Ovary (tissue), 9 donors: Measurements from ENCODE around the gene MRAS. TPM values are rescaled to one million over a fixed set of nuclear protein-coding genes. Genes with fewer than 3 reads are reported as not detected.

Experiments
- DNase-seq, 5 donors: peaks; one replicate each; pipeline ENCODE4 v3.0.0-alpha.2; 2019 to 2020
- H3K27ac ChIP-seq, 2 donors: fragments of 200-600 bp; one replicate each; pipeline versions ENCODE4 v1.5.1 to v1.8.0; 2019 to 2022
- H3K27me3 ChIP-seq: fragments of 200-600 bp; one replicate; pipeline ENCODE4 v1.8.0; 2022
- H3K36me3 ChIP-seq: fragments of 200-600 bp; sonication (generic); one replicate; pipeline ENCODE4 v1.5.1; 2019
- H3K4me1 ChIP-seq: one replicate; pipeline ENCODE4 v1.8.1; 2013; ENCODE audit warnings: mild to moderate bottlenecking, moderate library complexity; ENCODE audit not compliant: insufficient read depth
- H3K4me3 ChIP-seq: fragments of 200-600 bp; sonication (generic); one replicate; pipeline ENCODE4 v1.5.1; 2017
- H3K9me3 ChIP-seq, 2 donors: fragments of 200-600 bp in 1 of 2; sonication (generic) in 1 of 2; one replicate each; pipeline versions ENCODE4 v1.5.1 to v1.8.1; 2013 to 2019; ENCODE audit warnings: mild to moderate bottlenecking in 1 of 2, moderate library complexity in 1 of 2
- EP300 ChIP-seq: sonication (generic); formaldehyde crosslinking; IDR thresholded peaks from one replicate; pipeline ENCODE4 v1.6.1; 2017; ENCODE audit warnings: antibody characterized with exemption
- POLR2A ChIP-seq: fragments of 450-650 bp; IDR thresholded peaks from one replicate; pipeline ENCODE4 v1.6.1; 2017; ENCODE audit warnings: antibody characterized with exemption, mild to moderate bottlenecking, moderate library complexity
- WGBS, 3 donors: extraction: QIAGEN DNeasy Blood & Tissue Kit in 1 of 3; methylation state at CpG; one replicate each; pipeline versions ENCODE4 v1.1.5 to v1.1.7; 2013 to 2017; 5-methylcytosine and 5-hydroxymethylcytosine counted together
- intact Hi-C, 4 donors: fragments of 100-400 bp; cut with DNase I; formaldehyde crosslinking; loops; one replicate each; pipeline versions ENCODE4 v1.11.0 to v1.15.1; 2022 to 2023
- polyA plus RNA-seq, 2 donors: library from polyadenylated mRNA; stranded (reverse); fragments of 200-250 nt in 1 of 2; fragments of 350-450 nt in 1 of 2; fragmentation: Illumina TruSeq in 1 of 2; extraction: RNeasy Lipid Tissue Mini Kit (QIAGEN cat#74804) in 1 of 2; gene quantifications; one replicate each; pipeline ENCODE4 v1.2.3, GENCODE V29; 2013 to 2014
- total RNA-seq, 7 donors: library from RNA; depleted of rRNA in 2 of 7; stranded (reverse); fragments of >200 nt in 2 of 7; fragmentation: NEBNext Ultra II Directional in 3 of 7; extraction: Animal tissue kit (Norgen Biotek cat#: 25700) in 3 of 7; gene quantifications; one replicate each; pipeline versions ENCODE4 v1.1.0 to v1.2.4, GENCODE V29; 2016 to 2023
- TF ChIP-seq, protein P1 (sequence below), 3 donors: fragments of 450-650 bp in 2 of 3; fragments of 200-600 bp in 1 of 3; IDR thresholded peaks; one replicate each; pipeline versions ENCODE4 v1.5.1 to v1.8.0; 2016 to 2022; ENCODE audit warnings: antibody characterized with exemption in 3 of 3, mild to moderate bottlenecking in 1 of 3
- donor health status: DM: no; HTN: no; CAD: no; lungs with moderate emphysema.
- donor health status: DM: no; HTN: no; CAD: no.
- donor health status: Bipolar disorder and iron deficiency.
- donor health status: DM: yes; HTN: yes; CAD: no.
- donor health status: DM: no; HTN: no; CAD: no.
- donor health status: DM: yes; HTN: yes; CAD: no.

MRAS gene
- total and polyA plus RNA-seq, 9 donors = 35.9 to 148 (median 80.5) TPM

DNA sequence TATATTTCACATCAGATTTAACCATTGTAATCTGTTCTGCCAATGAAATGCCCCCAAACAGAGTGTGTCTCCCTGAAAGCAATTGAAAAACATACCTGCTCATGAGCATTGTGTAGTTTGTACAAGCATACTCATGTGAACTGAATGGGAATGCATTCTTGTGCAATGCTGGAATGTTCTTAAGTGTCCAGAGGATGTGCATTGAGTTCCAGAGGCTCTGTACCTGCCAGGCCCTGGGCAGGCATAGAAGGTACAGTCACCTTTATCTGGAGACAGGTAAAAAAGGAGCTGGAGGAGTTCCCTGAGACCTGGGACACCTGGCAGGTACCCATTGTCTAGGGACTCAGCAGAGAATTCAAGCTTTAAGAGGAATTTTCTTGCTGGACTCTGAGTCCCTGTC lies 2.8 kb downstream of the MRAS start:
- Histone ChIP-seq H3K27ac (no peak overlapping the region), H3K27me3 (no peaks in the 10 kb centered on the region), H3K9me3 (no peaks in the 10 kb centered on the region), H3K36me3 (no peaks in the 10 kb centered on the region), H3K4me3 (no peak overlapping the region), H3K4me1 (peaks cover 7% of the 10 kb centered on the region)
- intact Hi-C loops = no loop called here
- no peak for DNase-seq
- TF ChIP-seq POLR2A (no peak), EP300 (no peak)
- TF ChIP-seq, protein P1, sequence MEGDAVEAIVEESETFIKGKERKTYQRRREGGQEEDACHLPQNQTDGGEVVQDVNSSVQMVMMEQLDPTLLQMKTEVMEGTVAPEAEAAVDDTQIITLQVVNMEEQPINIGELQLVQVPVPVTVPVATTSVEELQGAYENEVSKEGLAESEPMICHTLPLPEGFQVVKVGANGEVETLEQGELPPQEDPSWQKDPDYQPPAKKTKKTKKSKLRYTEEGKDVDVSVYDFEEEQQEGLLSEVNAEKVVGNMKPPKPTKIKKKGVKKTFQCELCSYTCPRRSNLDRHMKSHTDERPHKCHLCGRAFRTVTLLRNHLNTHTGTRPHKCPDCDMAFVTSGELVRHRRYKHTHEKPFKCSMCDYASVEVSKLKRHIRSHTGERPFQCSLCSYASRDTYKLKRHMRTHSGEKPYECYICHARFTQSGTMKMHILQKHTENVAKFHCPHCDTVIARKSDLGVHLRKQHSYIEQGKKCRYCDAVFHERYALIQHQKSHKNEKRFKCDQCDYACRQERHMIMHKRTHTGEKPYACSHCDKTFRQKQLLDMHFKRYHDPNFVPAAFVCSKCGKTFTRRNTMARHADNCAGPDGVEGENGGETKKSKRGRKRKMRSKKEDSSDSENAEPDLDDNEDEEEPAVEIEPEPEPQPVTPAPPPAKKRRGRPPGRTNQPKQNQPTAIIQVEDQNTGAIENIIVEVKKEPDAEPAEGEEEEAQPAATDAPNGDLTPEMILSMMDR (IDR thresholded peaks at IDR 0.05) = no peak

DNA sequence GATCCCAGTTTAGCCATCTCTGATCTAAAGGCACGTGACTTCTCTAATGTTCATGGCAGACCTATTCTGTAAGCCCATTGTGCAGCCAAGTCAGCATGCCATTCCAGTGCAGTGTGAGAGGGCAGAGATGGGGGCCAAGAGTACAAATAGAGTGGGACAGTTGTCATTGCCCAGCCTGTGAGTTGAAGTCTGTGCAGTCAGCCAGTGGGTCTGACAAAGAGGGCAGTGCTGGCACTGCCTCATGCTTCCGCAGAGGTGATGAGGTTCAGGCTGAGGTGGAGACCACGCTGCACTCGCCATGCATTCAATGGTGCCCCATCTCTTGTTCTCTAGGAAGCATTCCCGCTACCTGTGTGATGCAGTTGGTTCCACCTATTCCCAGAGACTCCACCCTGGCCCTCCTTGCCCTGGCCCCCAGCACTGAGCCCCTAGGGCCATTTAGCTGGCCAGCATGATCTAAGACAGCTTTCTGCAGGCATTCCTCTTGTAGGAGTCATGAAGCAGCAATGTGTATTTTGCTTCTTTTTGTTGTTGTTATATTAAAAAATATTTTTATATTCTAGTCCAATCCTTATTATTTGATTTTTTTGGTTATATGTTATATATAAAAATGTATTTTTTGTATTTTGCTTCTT lies 3.7 kb downstream of the MRAS start:
- TF ChIP-seq, protein P1 (IDR thresholded peaks at IDR 0.05) = no peak
- no peak for TF ChIP-seq POLR2A
- no peak for TF ChIP-seq EP300
- DNase-seq = no peak
- Histone ChIP-seq H3K9me3 (no peaks in the 10 kb centered on the region), H3K4me1 (peaks cover 11% of the 10 kb centered on the region), H3K4me3 (no peak overlapping the region), H3K36me3 (no peaks in the 10 kb centered on the region), H3K27me3 (no peaks in the 10 kb centered on the region), H3K27ac (no peak overlapping the region)
- intact Hi-C loops = no loop called here
- 95 to 99% (median 97%) methylated on average over 5 of the region's 5 CpGs for WGBS, 3 donors

DNA sequence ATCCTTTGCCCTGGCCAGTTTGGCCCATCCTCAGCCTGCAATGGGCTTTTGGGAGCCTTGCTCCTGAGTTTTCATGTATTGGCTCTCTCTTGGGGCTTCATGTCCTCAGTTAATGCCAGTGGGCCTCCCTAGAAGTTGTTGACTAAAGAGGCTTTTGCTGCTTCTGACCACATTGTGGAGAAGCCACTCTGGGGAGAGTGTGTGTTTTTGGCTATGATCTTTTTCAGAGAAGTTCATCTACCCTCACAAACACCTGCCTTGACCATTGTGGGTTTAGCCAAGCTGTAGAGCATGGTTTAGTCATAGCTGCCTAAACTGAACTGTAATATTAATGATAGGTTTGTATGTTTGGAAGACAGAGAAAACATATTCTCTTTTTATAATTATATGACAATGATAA lies 6.0 kb downstream of the MRAS start:
- Histone ChIP-seq H3K36me3 (no peaks in the 10 kb centered on the region), H3K4me3 (no peak overlapping the region), H3K27ac (no peak overlapping the region), H3K9me3 (no peaks in the 10 kb centered on the region), H3K27me3 (no peaks in the 10 kb centered on the region), H3K4me1 (peaks cover 11% of the 10 kb centered on the region)
- no peak for TF ChIP-seq EP300
- DNase-seq = no peak
- intact Hi-C loops = no loop called here

DNA sequence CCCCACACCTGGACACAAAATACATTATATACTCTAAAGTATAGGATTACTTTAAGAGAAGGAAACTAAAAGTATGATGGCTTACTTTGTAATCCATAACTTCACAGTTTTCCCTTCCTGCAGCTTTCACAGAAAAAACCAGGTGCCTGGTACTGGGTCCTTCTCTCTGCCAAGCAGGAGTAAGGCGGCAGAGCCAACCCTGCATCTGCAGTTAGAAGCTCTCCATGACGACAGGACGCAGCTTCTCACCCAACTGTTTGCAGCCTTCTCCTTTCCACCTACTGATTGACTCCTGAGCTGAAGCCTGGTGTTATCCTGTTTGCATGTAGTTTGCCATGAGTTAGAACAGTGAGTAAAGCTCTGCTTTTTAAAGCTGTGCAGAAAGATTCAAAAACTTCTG lies 6.7 kb downstream of the MRAS start:
- TF ChIP-seq POLR2A (no peak), EP300 (no peak)
- TF ChIP-seq, protein P1 (IDR thresholded peaks at IDR 0.05) = no peak
- no peaks in the 10 kb centered on the region for H3K9me3 ChIP-seq
- WGBS, 3 donors = 77 to 93% (median 85%) methylated on average over 3 of the region's 3 CpGs
- peaks cover 11% of the 10 kb centered on the region for H3K4me1 ChIP-seq
- no peak overlapping the region for H3K27ac ChIP-seq
- no peak for DNase-seq
- H3K4me3 ChIP-seq = no peak overlapping the region
- H3K36me3 ChIP-seq = no peaks in the 10 kb centered on the region
- intact Hi-C loops = no loop called here
- no peaks in the 10 kb centered on the region for H3K27me3 ChIP-seq

DNA sequence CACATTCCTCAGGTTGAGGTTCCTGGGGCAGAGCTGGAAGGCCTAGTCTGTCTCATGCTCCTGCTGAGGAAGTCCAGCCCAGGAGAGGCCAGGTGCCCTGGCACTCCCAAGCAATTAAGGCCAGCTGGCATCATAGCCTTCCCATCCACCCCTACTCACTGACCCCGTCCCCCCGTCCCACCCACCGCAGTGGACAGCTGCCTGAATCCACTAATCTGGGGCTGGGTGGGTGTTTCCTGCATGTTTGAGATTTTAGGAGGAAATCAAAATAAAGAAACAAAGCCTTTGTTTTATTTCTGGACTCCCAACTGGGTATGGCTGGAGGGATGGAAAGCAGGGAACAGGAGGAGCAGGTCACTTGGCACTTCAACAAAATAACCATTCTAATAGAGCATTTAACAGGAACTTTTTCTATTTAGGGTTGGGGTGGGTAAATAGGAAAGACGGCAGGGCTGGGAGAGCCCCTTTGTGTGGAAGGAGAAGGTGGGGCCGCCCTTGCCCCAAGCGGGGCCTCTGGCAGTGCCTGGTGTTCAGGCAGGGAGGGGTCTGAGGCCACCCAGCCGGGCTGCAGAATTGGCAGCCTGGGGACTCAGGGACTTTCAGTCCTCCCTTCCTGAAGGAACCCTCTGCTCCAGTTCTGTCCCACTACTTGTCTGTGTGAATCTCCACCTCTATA lies 8.5 kb downstream of the MRAS start:
- Histone ChIP-seq H3K36me3 (no peaks in the 10 kb centered on the region), H3K27ac (no peak overlapping the region), H3K9me3 (no peaks in the 10 kb centered on the region), H3K4me3 (no peak overlapping the region), H3K4me1 (peaks cover 12% of the 10 kb centered on the region), H3K27me3 (no peaks in the 10 kb centered on the region)
- DNase-seq = no peak
- TF ChIP-seq, protein P1 (IDR thresholded peaks at IDR 0.05) = no peak
- TF ChIP-seq EP300 (no peak), POLR2A (no peak)
- intact Hi-C loops = no loop called here
- 22 to 41% (median 27%) methylated on average over 7 of the region's 7 CpGs for WGBS, 3 donors
